Stimulated activated memory B cell treated with anti-CD40 and anti-IgM and Interleukin-4, amounts not matched to agents 10 μg/mL and 1 μg/mL and 100 μg/mL, for 72 hours (primary cell): ENCODE measurements around the gene ZNF611.
"Not testable (repeated sequence)": the region's sequence is repeated elsewhere in the genome, so short reads cannot be mapped to it uniquely, and the experiment has no call there.

Source experiments
- ATAC-seq: fragments of 150-1000 bp; cut with Tn5 transposase; 2 replicates; pipeline ENCODE4 v1.10.0; 2021
- H3K27ac Mint-ChIP-seq: one replicate; pipeline ENCODE4 v1.8.0; 2022; ENCODE audit warnings: mild to moderate bottlenecking, mixed read lengths
- H3K27me3 Mint-ChIP-seq: one replicate; pipeline ENCODE4 v1.8.0; 2022; ENCODE audit warnings: mixed read lengths
- H3K36me3 Mint-ChIP-seq: one replicate; pipeline ENCODE4 v1.8.0; 2022; ENCODE audit warnings: mixed read lengths
- H3K4me1 Mint-ChIP-seq: one replicate; pipeline ENCODE4 v1.8.0; 2022; ENCODE audit warnings: mixed read lengths
- H3K4me3 Mint-ChIP-seq: one replicate; pipeline ENCODE4 v1.8.0; 2022; ENCODE audit warnings: mild to moderate bottlenecking, moderate library complexity, mixed read lengths
- H3K9me3 Mint-ChIP-seq: one replicate; pipeline ENCODE4 v1.8.0; 2022; ENCODE audit warnings: mixed read lengths

The ZNF611 gene

DNA sequence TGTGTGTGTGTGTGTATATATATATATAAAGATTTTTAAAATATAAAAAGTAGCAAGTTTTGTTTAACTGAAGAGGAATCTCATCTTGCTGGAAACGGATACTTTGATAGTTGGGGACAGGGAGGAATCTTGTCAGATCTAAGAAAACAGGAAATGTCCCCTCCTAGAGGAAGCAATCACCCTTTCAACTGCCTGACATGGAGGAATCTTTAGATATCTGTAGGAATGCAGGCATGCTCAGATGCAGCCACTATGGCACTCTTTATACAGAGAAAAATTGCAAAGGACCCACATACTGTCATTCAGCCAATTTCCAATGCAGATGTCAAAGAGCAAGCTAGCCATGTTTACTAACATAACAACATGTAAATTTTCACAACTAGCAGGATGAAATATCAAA is 38.8 kb downstream of the ZNF611 start:
- Mint-ChIP-seq H3K9me3 (peaks cover 10% of the 10 kb centered on the region), H3K4me1 (peaks cover 19% of the 10 kb centered on the region), H3K27ac (no peak overlapping the region), H3K27me3 (no peaks in the 10 kb centered on the region), H3K36me3 (peaks cover 8% of the 10 kb centered on the region), H3K4me3 (no peak overlapping the region)
- no peak for ATAC-seq

DNA sequence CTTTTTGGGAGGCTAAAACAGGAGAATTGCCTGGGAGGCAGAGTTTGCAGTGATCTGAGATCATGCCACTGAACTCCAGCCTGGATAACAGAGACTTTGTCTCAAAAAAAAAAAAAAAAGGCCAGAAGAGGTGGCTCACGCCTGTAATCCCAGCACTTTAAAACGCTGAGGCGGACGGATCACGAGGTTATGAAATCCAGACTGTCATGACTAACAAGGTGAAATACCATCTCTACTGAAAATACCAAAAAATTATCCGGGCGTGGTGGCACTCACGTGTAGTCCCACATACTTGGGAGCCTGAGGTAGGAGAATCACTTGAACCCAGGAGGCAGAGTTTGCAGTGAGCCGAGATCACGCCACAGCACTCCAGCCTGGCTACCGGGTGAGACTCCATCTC is 39.9 kb downstream of the ZNF611 start:
- Mint-ChIP-seq H3K4me1 (peaks cover 29% of the 10 kb centered on the region), H3K27ac (no peak overlapping the region), H3K4me3 (no peak overlapping the region), H3K36me3 (no peaks in the 10 kb centered on the region), H3K27me3 (no peaks in the 10 kb centered on the region), H3K9me3 (peaks cover 7% of the 10 kb centered on the region)
- ATAC-seq, result no peak

DNA sequence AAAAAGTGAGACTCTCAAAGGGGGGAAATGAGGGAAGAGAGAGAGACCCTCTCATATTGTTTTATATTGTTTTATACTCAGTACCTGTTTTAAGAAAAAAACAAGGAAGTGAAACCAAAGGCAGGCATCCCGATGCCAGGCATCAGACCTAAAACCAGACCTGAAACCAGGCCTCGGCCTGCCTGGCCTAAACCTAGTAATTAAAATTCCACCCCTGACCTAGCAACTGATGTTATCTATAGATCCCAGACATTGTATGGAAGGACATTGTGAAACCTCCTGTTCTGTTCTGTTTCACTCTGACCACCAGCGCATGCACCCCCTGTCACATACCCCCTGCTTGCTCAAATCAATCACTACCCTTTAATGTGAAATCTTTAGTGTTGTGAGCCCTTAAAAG is 40.6 kb downstream of the ZNF611 start:
- H3K9me3 Mint-ChIP-seq, ATAC-seq, H3K27me3 Mint-ChIP-seq, H3K27ac Mint-ChIP-seq, H3K36me3 Mint-ChIP-seq, H3K4me3 Mint-ChIP-seq: not testable (repeated sequence)
- peaks cover 35% of the 10 kb centered on the region for H3K4me1 Mint-ChIP-seq

DNA sequence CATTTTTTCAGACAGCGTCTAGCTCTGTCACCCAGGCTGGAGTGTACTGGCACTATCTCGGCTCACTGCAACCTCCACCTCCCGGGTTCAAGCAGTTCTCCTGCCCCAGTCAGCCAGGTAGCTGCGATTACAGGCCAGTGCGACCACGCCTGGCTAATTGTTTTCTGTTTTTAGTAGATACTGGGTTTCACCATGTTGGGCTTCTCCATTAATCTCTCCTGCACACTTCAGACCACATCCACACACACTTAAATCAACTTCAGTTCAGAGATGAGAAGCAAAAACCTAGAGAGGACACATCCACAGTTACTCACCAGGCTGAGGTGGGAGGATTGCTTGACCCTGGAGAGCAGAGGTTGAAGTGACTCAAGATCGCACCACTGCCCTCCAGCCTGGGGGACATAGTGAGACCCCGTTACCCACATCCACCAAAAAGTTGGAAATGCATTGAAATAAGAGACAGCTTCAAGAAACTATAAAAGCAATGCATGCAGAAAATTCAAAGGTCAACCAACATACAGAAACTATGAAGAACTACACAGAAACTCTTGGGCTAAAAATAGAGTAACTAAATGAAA is 42.3 kb downstream of the ZNF611 start:
- Mint-ChIP-seq H3K27me3 (no peaks in the 10 kb centered on the region), H3K27ac (no peak overlapping the region), H3K36me3 (peaks cover 6% of the 10 kb centered on the region), H3K4me1 (peaks cover 48% of the 10 kb centered on the region), H3K4me3 (peak overlapping the region; percentile 40), H3K9me3 (no peaks in the 10 kb centered on the region)
- no peak for ATAC-seq

DNA sequence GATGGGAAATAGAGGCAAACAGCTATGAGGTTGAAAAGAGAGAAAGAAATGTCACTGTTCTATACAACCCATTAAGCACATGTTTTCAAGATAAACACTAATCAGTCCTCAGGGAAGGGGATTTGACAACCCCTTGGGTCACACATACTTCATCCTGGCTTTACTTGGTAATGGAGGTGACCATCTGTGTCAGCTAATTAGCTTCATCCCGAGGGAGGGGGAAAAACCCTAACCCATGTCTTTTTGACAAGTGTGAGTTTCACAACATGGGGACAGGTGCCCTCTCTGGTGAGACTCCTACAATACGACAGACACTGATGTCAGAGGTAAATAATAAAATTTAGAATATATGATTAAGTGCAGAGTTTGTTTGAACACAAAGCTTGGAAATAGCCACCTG is 43.1 kb downstream of the ZNF611 start:
- Mint-ChIP-seq H3K27me3 (no peaks in the 10 kb centered on the region), H3K4me1 (peaks cover 48% of the 10 kb centered on the region), H3K4me3 (no peak overlapping the region), H3K9me3 (no peaks in the 10 kb centered on the region), H3K27ac (no peak overlapping the region), H3K36me3 (peaks cover 6% of the 10 kb centered on the region)
- ATAC-seq, result no peak

DNA sequence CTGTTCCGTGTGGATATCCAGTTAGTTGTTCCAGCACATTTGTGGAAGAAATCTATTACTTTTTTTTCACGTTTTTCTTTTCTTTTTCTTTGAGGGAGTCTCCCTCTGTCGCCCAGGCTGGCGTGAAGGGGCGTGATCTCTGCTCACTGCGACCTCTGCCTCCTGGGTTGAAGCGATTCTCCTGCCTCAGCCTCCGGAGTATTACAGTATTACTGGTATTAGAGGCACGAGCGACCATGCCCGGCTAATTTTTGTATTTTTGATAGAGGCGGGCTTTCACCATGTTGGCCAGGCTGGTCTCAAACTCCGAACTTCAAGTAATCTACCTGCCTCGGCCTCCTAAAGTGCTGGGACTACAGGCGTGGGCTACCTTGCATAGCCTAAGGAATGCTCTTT is 43.6 kb downstream of the ZNF611 start:
- Mint-ChIP-seq H3K9me3 (no peaks in the 10 kb centered on the region), H3K27me3 (no peaks in the 10 kb centered on the region), H3K36me3 (peaks cover 6% of the 10 kb centered on the region), H3K4me1 (peaks cover 48% of the 10 kb centered on the region), H3K4me3 (peak overlapping the region; percentile 88), H3K27ac (peak overlapping the region; percentile 86)
- ATAC-seq, result no peak

DNA sequence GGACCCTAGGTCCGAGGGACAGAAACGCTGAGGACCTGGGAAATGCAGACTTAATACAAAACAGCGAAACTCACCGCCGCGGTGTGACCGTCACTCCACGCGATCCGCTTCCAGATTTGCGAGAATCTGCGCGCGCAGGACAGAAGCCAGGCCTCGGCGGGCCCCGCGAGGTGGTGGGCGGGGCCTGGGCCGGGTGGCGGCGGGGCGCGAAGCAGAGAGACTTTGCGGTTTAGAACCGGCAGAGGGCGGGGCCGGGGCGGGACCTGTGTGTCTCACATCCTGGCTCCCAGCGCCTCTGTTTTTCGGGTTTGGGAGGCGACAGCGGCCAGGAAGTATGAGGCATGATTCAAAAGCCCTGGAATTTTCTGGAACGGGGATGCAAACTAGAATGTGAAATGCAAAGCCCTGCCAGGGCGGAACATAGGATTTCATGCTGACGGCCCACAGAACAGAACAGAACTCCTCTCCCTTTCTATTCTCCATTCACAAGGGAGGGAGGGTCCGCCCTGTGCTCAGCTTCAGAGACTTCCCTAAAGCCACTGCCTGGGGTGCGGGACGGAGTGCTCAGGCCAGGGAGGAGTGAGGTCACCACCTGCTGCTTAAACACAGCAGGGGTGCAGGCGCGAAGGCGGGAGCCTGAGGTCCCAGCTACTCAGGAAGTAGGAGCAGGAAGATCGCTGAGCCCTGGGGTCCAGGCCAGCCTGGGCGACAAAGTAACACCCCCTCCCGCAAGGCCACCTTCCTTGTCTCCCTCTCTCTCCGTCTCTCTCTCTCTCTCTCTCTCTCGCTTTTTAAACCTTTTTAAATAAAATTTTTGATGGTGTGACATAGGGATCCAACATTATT is 44.3 kb downstream of the ZNF611 start:
- Mint-ChIP-seq H3K4me3 (peak overlapping the region; percentile 88), H3K36me3 (peaks cover 6% of the 10 kb centered on the region), H3K27ac (peak overlapping the region; percentile 86), H3K9me3 (no peaks in the 10 kb centered on the region), H3K27me3 (no peaks in the 10 kb centered on the region), H3K4me1 (peaks cover 48% of the 10 kb centered on the region)
- peak; percentile 96 for ATAC-seq

DNA sequence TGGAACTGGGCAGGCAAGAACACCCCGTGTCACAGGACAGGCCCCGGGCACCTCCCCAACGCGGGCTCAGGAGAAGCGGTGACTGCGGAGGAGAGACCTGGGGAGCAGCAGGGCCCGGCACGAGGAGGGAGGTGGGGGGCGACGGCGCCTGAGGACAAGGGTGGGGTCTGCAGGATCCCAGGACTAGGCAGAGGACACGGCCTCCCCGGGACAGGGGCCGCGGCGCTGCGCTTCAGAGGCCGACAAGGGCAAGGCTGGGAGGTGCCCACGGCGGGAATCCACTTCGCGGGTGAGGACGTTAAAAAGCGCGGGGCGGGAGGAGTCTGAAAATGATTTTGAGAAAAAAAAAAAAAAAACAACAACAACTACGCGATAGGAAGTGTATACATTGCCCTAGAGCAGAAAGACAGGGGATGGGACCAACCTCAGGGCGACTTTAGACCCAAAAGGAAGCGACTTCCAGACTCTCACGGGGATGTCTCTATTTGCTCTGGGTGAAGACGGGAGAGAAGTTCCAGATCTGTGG is 44.9 kb downstream of the ZNF611 start:
- H3K27ac Mint-ChIP-seq, result peak overlapping the region; percentile 86
- peak; percentile 63 for ATAC-seq
- H3K27me3 Mint-ChIP-seq, result no peaks in the 10 kb centered on the region
- peaks cover 48% of the 10 kb centered on the region for H3K4me1 Mint-ChIP-seq
- H3K4me3 Mint-ChIP-seq, result peak overlapping the region; percentile 88
- H3K36me3 Mint-ChIP-seq, result peaks cover 11% of the 10 kb centered on the region
- H3K9me3 Mint-ChIP-seq, result no peaks in the 10 kb centered on the region

DNA sequence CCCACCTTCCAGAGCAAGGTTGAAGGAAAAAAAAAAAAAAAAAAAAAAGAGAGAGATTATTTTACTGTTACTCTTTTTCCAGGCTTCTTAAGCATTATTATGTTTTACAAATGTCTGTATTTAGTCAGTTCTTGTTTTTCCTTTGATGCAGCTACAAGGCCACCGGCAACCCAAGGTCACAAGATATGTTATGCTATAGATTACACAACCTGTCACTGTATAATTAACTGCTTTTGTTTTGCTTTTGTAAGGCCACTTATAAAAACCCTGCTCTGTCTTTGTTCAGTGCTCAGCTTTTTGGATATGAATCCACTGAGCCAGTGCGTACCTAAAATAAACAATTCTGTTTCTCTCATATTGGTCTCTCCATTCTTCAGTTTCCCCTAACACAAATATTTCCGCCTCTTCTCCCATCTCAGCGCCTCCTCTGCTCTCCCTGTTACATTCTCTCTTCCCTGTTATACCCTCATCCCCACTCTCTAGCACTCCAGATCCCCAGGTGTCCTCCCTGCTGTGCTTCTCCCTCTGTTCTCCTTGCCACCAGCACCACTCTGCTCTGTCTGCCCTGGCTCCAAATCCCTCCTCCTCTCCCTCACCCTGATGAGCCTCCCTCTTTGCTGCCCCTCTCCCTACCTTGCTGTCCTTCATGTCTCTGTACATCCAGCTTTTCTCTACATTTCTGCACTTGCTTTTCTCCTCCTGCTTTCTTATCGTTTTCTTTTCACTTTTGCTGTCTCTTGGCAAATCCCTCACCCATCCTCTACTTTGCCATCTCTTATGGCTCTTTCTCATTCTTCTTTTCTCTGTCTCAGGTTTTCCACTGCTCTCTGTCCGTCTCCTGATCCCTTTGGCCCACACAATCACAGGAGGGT is 45.7 kb downstream of the ZNF611 start:
- not testable (repeated sequence) for H3K9me3 Mint-ChIP-seq, H3K27me3 Mint-ChIP-seq, ATAC-seq
- peak overlapping the region; percentile 86 for H3K27ac Mint-ChIP-seq
- H3K36me3 Mint-ChIP-seq, result peaks cover 19% of the 10 kb centered on the region
- H3K4me3 Mint-ChIP-seq, result peak overlapping the region; percentile 88
- H3K4me1 Mint-ChIP-seq, result peaks cover 44% of the 10 kb centered on the region

DNA sequence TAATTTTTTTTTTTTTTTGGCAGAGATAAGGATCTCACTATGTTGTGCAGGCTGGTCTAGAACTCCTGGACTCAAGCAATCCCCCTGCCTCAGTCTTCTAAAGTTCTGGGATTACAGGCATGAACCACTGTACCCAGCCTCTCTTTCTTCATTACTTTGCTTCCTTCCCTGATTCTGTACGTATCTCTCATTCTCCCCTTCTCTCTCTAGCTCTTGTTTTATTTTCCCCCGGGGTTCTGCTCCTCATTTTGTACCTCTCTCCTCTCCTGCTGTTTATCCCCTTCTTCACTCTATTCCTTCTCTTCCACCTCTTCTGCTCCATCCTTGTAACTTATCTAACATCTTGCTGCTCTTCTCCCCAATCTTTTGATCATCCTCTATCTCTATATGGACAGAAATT is 46.5 kb downstream of the ZNF611 start:
- no peak overlapping the region for H3K4me3 Mint-ChIP-seq
- ATAC-seq, result no peak
- H3K27me3 Mint-ChIP-seq, result no peaks in the 10 kb centered on the region
- H3K4me1 Mint-ChIP-seq, result peaks cover 40% of the 10 kb centered on the region
- H3K27ac Mint-ChIP-seq, result no peak overlapping the region
- no peaks in the 10 kb centered on the region for H3K9me3 Mint-ChIP-seq
- peaks cover 25% of the 10 kb centered on the region for H3K36me3 Mint-ChIP-seq

DNA sequence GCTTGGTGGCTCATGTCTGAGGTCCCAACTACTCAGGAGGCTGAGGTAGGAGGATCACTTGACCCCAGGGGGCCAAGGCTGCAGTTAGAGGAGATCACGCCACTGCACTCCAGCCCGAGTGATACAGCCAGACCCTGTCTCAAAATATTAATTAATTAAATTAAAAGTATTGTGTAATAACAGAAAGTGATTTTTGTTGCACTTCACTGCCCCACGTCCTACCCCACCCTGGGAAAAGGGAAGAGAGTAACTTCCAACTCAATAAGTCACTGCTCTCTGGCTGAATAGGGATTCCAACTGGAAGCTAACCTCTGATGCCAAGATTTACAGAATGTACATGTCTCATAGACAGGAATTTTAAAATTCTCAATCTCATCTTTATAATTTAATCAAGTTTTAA is 47.2 kb downstream of the ZNF611 start:
- H3K27me3 Mint-ChIP-seq, result no peaks in the 10 kb centered on the region
- H3K4me3 Mint-ChIP-seq, result no peak overlapping the region
- H3K9me3 Mint-ChIP-seq, result no peaks in the 10 kb centered on the region
- ATAC-seq, result no peak
- H3K27ac Mint-ChIP-seq, result no peak overlapping the region
- H3K36me3 Mint-ChIP-seq, result peaks cover 31% of the 10 kb centered on the region
- peaks cover 39% of the 10 kb centered on the region for H3K4me1 Mint-ChIP-seq

DNA sequence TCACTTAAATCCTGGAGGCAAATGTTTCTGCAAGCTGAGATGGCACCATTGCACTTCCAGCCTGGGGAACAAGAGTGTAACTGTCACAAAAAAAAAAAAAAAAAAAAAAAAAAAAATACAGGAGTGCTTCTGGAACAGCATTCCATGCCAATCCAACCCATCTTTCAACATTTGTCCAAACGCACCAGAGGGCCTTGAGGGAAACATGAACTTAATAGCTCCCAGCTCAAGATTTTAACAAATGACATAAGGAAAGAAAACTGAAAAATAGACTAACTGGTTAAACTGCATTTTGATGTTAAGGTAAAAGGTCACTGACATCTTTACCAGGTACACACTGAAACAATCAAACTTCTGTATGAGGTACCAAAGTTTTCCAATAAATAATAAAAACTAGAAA is 49.0 kb downstream of the ZNF611 start:
- no peaks in the 10 kb centered on the region for H3K9me3 Mint-ChIP-seq
- no peak overlapping the region for H3K4me3 Mint-ChIP-seq
- H3K27me3 Mint-ChIP-seq, result no peaks in the 10 kb centered on the region
- H3K4me1 Mint-ChIP-seq, result peaks cover 27% of the 10 kb centered on the region
- peaks cover 35% of the 10 kb centered on the region for H3K36me3 Mint-ChIP-seq
- no peak for ATAC-seq
- H3K27ac Mint-ChIP-seq, result no peak overlapping the region

DNA sequence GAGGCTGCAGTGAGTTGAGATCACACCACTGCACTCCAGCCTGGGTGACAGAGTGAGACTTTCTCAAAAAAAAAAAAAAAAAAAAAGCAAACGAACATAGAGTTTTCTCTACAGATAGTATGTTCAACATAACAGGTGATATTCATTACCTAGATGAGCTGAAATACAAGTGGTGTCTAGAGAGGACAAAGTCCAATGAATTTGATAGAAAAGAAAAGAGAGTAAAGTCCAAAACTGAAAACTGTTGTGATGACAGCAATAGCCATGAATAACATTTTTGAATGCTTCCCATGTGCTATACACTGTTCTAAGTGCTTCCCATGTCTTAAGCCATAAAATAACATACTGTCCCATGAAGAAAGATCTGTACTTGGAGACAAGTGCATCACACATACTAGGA is 53.6 kb downstream of the ZNF611 start:
- H3K27ac Mint-ChIP-seq, H3K4me3 Mint-ChIP-seq: not testable (repeated sequence)

DNA sequence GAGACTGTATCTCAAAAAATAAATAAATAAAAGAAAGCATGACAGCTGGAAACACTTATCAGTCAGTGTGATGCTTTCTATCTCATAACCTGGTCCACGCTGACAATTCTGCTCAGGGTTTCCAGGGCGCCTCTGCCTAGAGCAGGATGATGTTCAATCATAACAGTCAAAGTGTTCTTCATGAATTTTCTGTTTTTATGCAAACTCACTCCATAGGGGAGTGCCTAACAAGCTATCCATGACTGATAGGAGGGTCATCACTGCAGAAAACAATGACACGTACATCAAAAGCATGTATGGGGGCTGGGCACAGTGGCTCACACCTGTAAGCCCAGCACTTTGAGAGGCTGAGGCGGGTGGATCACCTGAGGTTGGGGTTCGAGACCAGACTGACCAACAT is 55.2 kb downstream of the ZNF611 start:
- Mint-ChIP-seq H3K9me3 (peaks cover 2% of the 10 kb centered on the region), H3K27ac (no peak overlapping the region), H3K4me1 (peaks cover 5% of the 10 kb centered on the region), H3K36me3 (peaks cover 62% of the 10 kb centered on the region), H3K4me3 (no peak overlapping the region), H3K27me3 (no peaks in the 10 kb centered on the region)
- ATAC-seq, result no peak

More for the DNA sequence above, 53.6 kb downstream of the ZNF611 start:
- peaks cover 57% of the 10 kb centered on the region for H3K36me3 Mint-ChIP-seq
- not testable (repeated sequence) for ATAC-seq, H3K4me1 Mint-ChIP-seq, H3K27me3 Mint-ChIP-seq, H3K9me3 Mint-ChIP-seq

DNA sequence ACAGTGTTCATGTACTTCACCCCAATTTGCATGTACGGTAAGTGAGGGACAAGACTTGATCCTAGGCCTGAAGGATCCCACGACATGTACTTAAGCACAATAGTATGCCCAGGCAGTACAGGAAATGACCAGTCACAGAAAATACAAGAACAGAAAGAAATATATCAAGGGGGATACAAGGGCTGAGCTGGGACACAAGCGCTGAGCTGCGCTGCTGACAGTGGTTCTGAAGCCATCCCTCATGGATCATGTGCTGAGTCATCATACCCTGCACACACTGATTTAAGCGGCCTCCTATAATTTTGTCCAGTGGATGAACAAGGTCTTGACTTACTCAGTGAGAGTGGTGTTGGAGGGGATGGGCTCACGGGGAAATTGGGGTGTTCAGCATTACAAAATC is 59.6 kb downstream of the ZNF611 start:
- not testable (repeated sequence) for ATAC-seq, H3K27me3 Mint-ChIP-seq, H3K4me1 Mint-ChIP-seq, H3K27ac Mint-ChIP-seq, H3K9me3 Mint-ChIP-seq, H3K4me3 Mint-ChIP-seq
- H3K36me3 Mint-ChIP-seq, result peaks cover 48% of the 10 kb centered on the region
